DOHH2 (cell line): ENCODE results near the gene LIN37.

Source experiments
- H3F3A ChIP-seq: fragments of 200-600 bp; sonication (generic), shearing (Covaris generic); 2 replicates; pipeline ENCODE4 v1.6.0; 2016; ENCODE audit warnings: antibody characterized with exemption, mild to moderate bottlenecking; ENCODE audit not compliant: control insufficient read depth, insufficient read depth
- H3K27ac ChIP-seq: fragments of 200-600 bp; sonication (generic); 2 replicates; pipeline ENCODE4 v1.5.1; 2014; ENCODE audit warnings: low read depth, mild to moderate bottlenecking, low read length, moderate library complexity
- H3K27me3 ChIP-seq: fragments of 200-600 bp; sonication (generic); 2 replicates; pipeline ENCODE4 v1.6.1; 2014; ENCODE audit warnings: mild to moderate bottlenecking, low read length, mixed read lengths; ENCODE audit not compliant: control insufficient read depth
- H3K36me3 ChIP-seq: fragments of 200-600 bp; sonication (generic); 2 replicates; pipeline ENCODE4 v1.6.1; 2014; ENCODE audit warnings: mild to moderate bottlenecking, low read length, moderate library complexity, mixed read lengths; ENCODE audit not compliant: control insufficient read depth
- H3K4me1 ChIP-seq: fragments of 200-600 bp; sonication (generic); 2 replicates; pipeline ENCODE4 v1.6.1; 2014; ENCODE audit warnings: mild to moderate bottlenecking, low read length, mixed read lengths; ENCODE audit not compliant: control insufficient read depth
- H3K4me2 ChIP-seq: fragments of 200-600 bp; sonication (generic); 2 replicates; pipeline ENCODE4 v1.6.0; 2014; ENCODE audit warnings: mild to moderate bottlenecking, low read length, moderate library complexity
- H3K4me3 ChIP-seq: fragments of 200-600 bp; sonication (generic); 2 replicates; pipeline ENCODE4 v1.5.1; 2014; ENCODE audit warnings: mild to moderate bottlenecking, low read length, mixed read lengths
- H3K79me2 ChIP-seq: fragments of 200-600 bp; sonication (generic); 2 replicates; pipeline ENCODE4 v1.6.1; 2014; ENCODE audit warnings: mild to moderate bottlenecking, low read length, mixed read lengths; ENCODE audit not compliant: control insufficient read depth
- H3K9me2 ChIP-seq: fragments of 200-600 bp; sonication (generic); replicated peaks from 2 replicates; pipeline ENCODE4 v1.6.1; 2014; ENCODE audit warnings: mild to moderate bottlenecking, low read length, mixed read lengths; ENCODE audit not compliant: control insufficient read depth
- H3K9me3 ChIP-seq: fragments of 200-600 bp; sonication (generic); 2 replicates; pipeline ENCODE4 v1.6.1; 2014; ENCODE audit warnings: antibody characterized with exemption, low read length, mixed read lengths; ENCODE audit not compliant: control insufficient read depth, insufficient read depth
- H4K20me1 ChIP-seq: fragments of 200-600 bp; sonication (generic); 2 replicates; pipeline ENCODE4 v1.6.0; 2014; ENCODE audit warnings: low read depth, mild to moderate bottlenecking, antibody characterized with exemption, low read length, moderate library complexity; ENCODE audit not compliant: control insufficient read depth, insufficient read depth
- CTCF ChIP-seq: fragments of 200-600 bp; sonication (generic); IDR thresholded peaks from one replicate; pipeline ENCODE4 v1.5.1; 2014; ENCODE audit warnings: antibody characterized with exemption, mild to moderate bottlenecking, low read depth, low read length; ENCODE audit not compliant: poor library complexity, severe bottlenecking
- EZH2phosphoT487 ChIP-seq: fragments of 200-600 bp; sonication (generic); IDR thresholded peaks from 2 replicates; pipeline ENCODE4 v1.6.1; 2017; ENCODE audit warnings: borderline replicate concordance, mild to moderate bottlenecking, antibody characterized with exemption, low read length, moderate library complexity, mixed read lengths

Gene LIN37

DNA sequence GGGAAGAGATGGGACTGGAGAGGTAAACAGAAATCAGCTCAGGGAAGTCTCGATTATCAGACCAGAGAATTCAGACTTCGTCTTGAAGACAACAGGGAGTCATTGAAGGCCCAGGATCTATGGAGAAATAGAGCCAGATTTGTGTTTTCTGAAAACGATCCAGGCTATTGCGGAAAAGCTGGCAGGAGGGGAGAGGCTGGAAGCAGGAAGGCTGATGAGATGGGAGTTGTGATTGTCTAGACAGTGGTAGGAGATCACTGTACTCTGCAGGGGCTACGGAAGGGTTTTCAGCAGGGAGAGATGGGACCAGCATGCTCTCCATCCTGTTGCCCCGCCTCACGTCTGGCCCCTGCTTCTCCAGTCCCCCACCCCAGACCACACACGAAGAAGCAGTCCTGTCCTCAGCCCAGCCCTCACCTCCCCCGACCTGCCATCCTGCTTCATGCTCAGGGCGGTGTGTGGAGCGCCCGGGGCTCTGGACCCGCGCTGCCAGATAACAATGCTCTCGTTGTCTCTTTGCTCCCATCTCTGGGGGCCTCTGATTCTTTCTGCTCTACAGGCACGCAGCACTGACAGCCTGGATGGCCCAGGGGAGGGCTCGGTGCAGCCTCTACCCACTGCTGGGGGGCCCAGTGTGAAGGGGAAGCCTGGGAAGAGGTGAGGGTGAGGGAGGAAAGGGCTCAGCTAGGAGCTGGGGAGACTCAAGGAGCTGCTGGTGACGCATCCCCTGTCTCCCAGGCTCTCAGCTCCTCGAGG is 28.9 kb downstream of the LIN37 start:
- TF ChIP-seq EZH2phosphoT487, result no peak
- no peak for TF ChIP-seq CTCF
- Histone ChIP-seq H3K4me1 (peaks cover 15% of the 10 kb centered on the region), H4K20me1 (no peaks in the 10 kb centered on the region), H3K4me2 (no peak overlapping the region; the same call in 1 of the 2 replicates), H3K9me2 (no peaks in the 10 kb centered on the region), H3K79me2 (peaks cover 5% of the 10 kb centered on the region; the same call in 1 of the 2 replicates), H3K27ac (no peak overlapping the region), H3K27me3 (no peaks in the 10 kb centered on the region), H3K36me3 (no peaks in the 10 kb centered on the region), H3K4me3 (no peak overlapping the region), H3F3A (no peaks in the 10 kb centered on the region; the same call in 1 of the 2 replicates), H3K9me3 (no peaks in the 10 kb centered on the region)

- no peaks in the 10 kb centered on the region for H3K9me3 ChIP-seq
- H3K4me2 ChIP-seq, result no peak overlapping the region
- no peaks in the 10 kb centered on the region for H3F3A ChIP-seq
- H3K79me2 ChIP-seq, result peaks cover 5% of the 10 kb centered on the region; the same call in 1 of the 2 replicates
- H3K4me1 ChIP-seq, result peaks cover 15% of the 10 kb centered on the region
- no peaks in the 10 kb centered on the region for H3K9me2 ChIP-seq
- no peak for TF ChIP-seq CTCF
- TF ChIP-seq EZH2phosphoT487, result no peak
- H3K27me3 ChIP-seq, result no peaks in the 10 kb centered on the region
- H3K4me3 ChIP-seq, result no peak overlapping the region
- no peaks in the 10 kb centered on the region for H4K20me1 ChIP-seq
- H3K36me3 ChIP-seq, result no peaks in the 10 kb centered on the region
- H3K27ac ChIP-seq, result no peak overlapping the region
These were observed 29.6 kb downstream of the LIN37 start for GRCh38 chr19:35777961-35778360.

DNA sequence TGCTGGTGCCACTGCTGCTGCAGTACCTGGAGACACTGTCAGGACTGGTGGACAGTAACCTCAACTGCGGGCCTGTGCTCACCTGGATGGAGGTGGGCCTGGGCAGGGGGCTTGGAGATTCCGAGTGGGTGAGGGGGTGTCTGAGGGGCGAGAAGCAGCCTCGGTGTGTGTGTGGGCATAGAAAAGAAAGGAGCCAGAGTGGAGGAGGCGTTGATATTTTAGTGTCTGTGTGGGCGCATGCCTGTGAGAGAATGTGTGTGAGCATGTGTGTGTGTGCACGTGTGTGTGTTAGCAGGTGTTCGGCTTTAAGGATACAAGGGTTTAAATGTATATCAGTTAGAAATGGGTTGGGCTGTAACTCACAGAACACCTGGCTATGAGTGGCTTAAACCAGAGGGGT is 30.7 kb downstream of the LIN37 start:
- Histone ChIP-seq H3K27me3 (no peaks in the 10 kb centered on the region), H3K4me3 (no peak overlapping the region), H3K9me2 (no peaks in the 10 kb centered on the region), H3K4me2 (no peak overlapping the region), H3K36me3 (no peaks in the 10 kb centered on the region), H3F3A (no peaks in the 10 kb centered on the region), H4K20me1 (no peaks in the 10 kb centered on the region), H3K4me1 (peaks cover 15% of the 10 kb centered on the region), H3K9me3 (no peaks in the 10 kb centered on the region), H3K79me2 (peaks cover 5% of the 10 kb centered on the region; the same call in 1 of the 2 replicates), H3K27ac (no peak overlapping the region)
- TF ChIP-seq EZH2phosphoT487 (no peak), CTCF (no peak)
